Coronary artery (tissue), 2 donors: ENCODE results near the gene HOXB5.

Experiments used
- DNase-seq: peaks from one replicate; pipeline ENCODE4 v3.0.0-alpha.2; 2017; ENCODE audit warnings: low spot score
- H3K27ac ChIP-seq, 2 donors: fragments of 200-600 bp; sonication (generic); one replicate each; pipeline ENCODE4 v1.5.1; 2016 to 2019
- H3K4me3 ChIP-seq: fragments of 200-600 bp; sonication (generic); 2 replicates; pipeline ENCODE4 v1.5.1; 2016; ENCODE audit warnings: mild to moderate bottlenecking, moderate library complexity
- CTCF ChIP-seq: fragments of 200-600 bp; sonication (generic); IDR thresholded peaks from one replicate; pipeline ENCODE4 v1.5.1; 2019; ENCODE audit warnings: antibody characterized with exemption

HOXB5 gene

GRCh38 chr17:48604770-48605329 is 11.3 kb upstream of the HOXB5 start, which contains the start of gene HOXB6:
TSS of gene HOXB6 (minus strand) at chr17:48604986. CDS start at chr17:48598150, 6,836 bp downstream.
- no peak for DNase-seq
- H3K27ac ChIP-seq = no peak within 1 kb of the TSS
- H3K4me3 ChIP-seq = no peak within 1 kb of the TSS
- TF ChIP-seq CTCF = no peak

- Histone ChIP-seq H3K27ac (no peak overlapping the region), H3K4me3 (no peak overlapping the region)
- DNase-seq = no peak
- no peak for TF ChIP-seq CTCF
Observed at GRCh38 chr17:48603959-48604769, 10.6 kb upstream of the HOXB5 start.

GRCh38 chr17:48601539-48602425 is 8.2 kb upstream of the HOXB5 start:
- no peak for DNase-seq
- H3K27ac ChIP-seq = no peak overlapping the region
- TF ChIP-seq CTCF = no peak
- H3K4me3 ChIP-seq = no peak overlapping the region

GRCh38 chr17:48601207-48601538 is 7.6 kb upstream of the HOXB5 start:
- Histone ChIP-seq H3K27ac (no peak overlapping the region), H3K4me3 (no peak overlapping the region)
- TF ChIP-seq CTCF = no peak
- no peak for DNase-seq

- no peak overlapping the region for H3K27ac ChIP-seq
- no peak for TF ChIP-seq CTCF
- DNase-seq = no peak
- H3K4me3 ChIP-seq = no peak overlapping the region
Observed at GRCh38 chr17:48600244-48601098, 6.9 kb upstream of the HOXB5 start.

- Histone ChIP-seq H3K4me3 (no peak overlapping the region), H3K27ac (no peak overlapping the region)
- TF ChIP-seq CTCF = no peak
- DNase-seq = no peak
Observed at GRCh38 chr17:48599354-48599753, 5.8 kb upstream of the HOXB5 start.
